C4-2B (cell line): Measurements from ENCODE around the gene RALGAPB.

ENCODE experiments used
- H3K27ac ChIP-seq: fragments of 450-650 bp; 2 replicates; pipeline ENCODE4 v1.5.1; 2017
- ZFX ChIP-seq: fragments of 450-650 bp; IDR thresholded peaks from 2 replicates; pipeline ENCODE4 v1.6.1; 2017
- TF ChIP-seq, protein P1 (sequence below): fragments of 450-650 bp; conservative IDR thresholded peaks from 2 replicates; pipeline ENCODE4 v1.5.1; 2017; ENCODE audit warnings: mild to moderate bottlenecking

The RALGAPB gene

GRCh38 chr20:38581830-38582358, 109.3 kb downstream of the RALGAPB start:
- H3K27ac ChIP-seq, result no peak overlapping the region
- TF ChIP-seq ZFX, result no peak
- TF ChIP-seq, protein P1, sequence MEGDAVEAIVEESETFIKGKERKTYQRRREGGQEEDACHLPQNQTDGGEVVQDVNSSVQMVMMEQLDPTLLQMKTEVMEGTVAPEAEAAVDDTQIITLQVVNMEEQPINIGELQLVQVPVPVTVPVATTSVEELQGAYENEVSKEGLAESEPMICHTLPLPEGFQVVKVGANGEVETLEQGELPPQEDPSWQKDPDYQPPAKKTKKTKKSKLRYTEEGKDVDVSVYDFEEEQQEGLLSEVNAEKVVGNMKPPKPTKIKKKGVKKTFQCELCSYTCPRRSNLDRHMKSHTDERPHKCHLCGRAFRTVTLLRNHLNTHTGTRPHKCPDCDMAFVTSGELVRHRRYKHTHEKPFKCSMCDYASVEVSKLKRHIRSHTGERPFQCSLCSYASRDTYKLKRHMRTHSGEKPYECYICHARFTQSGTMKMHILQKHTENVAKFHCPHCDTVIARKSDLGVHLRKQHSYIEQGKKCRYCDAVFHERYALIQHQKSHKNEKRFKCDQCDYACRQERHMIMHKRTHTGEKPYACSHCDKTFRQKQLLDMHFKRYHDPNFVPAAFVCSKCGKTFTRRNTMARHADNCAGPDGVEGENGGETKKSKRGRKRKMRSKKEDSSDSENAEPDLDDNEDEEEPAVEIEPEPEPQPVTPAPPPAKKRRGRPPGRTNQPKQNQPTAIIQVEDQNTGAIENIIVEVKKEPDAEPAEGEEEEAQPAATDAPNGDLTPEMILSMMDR, result no peak

- TF ChIP-seq ZFX, result no peak
- TF ChIP-seq, protein P1, result no peak
- no peak overlapping the region for H3K27ac ChIP-seq
Measured at GRCh38 chr20:38583306-38583705, 110.7 kb downstream of the RALGAPB start.

GRCh38 chr20:38584099-38584763, 111.6 kb downstream of the RALGAPB start:
- TF ChIP-seq, protein P1, result no peak
- no peak for TF ChIP-seq ZFX
- H3K27ac ChIP-seq, result no peak overlapping the region

DNA sequence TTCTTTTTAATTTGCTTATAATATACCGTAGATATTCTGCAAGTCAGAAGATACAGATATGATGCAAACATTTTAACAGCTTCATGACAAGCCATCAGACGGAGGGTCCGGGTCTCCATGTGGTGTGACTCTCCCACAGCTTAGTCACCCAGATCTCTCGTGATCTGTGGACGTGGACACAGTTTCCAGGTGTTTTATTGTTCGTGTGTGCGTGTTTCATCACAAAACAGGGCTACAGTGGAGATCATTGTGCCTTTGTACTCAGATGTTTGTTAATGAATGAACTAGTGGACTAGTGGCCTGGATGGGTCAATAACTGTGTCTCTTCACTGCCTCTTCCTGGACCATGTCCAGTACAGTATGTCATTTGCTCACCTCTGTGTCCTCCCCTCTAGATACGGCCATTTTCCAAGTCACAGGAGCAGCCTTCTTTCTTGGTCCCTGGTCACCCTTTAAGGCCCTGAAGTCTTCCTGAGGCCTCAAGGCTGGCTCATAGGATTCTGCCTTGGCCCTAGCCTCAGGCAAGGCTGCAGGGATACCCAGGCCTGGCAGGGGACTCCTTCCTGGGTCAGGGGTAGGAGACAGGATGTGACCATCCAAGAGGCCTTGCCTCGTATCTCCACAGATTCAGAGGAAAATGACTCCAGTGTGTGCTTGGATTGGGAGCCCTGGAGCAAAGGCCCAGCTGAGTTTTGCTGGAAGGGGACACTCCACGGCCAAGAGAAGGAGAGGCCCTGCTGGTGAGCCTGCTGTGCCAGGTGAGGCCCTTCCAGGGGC, 112.9 kb downstream of the RALGAPB start:
- peak; percentile 22; the same call in 1 of the 2 replicates for TF ChIP-seq ZFX
- TF ChIP-seq, protein P1, result no peak
- peak overlapping the region; percentile 46 for H3K27ac ChIP-seq

- H3K27ac ChIP-seq, result peak overlapping the region; percentile 46
- TF ChIP-seq ZFX, result no peak
- TF ChIP-seq, protein P1, result no peak
Measured at GRCh38 chr20:38586181-38586525, 113.5 kb downstream of the RALGAPB start.

- no peak for TF ChIP-seq ZFX
- TF ChIP-seq, protein P1, result no peak
- H3K27ac ChIP-seq, result no peak overlapping the region
Measured at GRCh38 chr20:38588303-38588702, 115.7 kb downstream of the RALGAPB start.

- no peak overlapping the region for H3K27ac ChIP-seq
- no peak for TF ChIP-seq ZFX
- TF ChIP-seq, protein P1, result no peak
Measured at GRCh38 chr20:38589351-38589750, 116.7 kb downstream of the RALGAPB start.
